ENCODE data around the gene STXBP3. TPM values are rescaled to one million over a fixed set of nuclear protein-coding genes. Genes with fewer than 3 reads are reported as not detected.

STXBP3 gene
- total and polyA plus RNA-seq, 5 donors from 2014 or later = 43.5 to 71.8 (median 55.6) TPM

DNA sequence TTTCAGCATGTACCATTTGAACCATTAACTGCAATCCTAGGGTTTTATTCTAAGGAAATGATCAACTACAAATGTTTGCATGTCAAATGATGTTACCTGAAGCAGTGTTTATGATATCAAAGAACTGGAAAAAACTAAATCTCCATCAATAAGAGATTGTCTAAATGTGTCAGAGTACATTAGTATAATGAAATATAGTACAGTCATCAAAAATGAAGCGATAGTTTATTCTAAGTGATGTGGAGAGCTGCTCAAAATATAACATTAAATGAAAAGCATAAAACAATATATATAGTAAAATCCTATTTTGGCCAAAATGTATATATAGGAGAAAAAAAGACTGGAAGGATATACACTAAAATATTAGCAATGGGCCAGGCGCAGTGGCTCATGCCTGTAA lies 86.5 kb downstream of the STXBP3 start:
- H3K27me3 Mint-ChIP-seq = peaks cover 17% of the 10 kb centered on the region
- no peak overlapping the region for H3K4me3 Mint-ChIP-seq
- no peaks in the 10 kb centered on the region for H3K36me3 ChIP-seq (ENCODE audit: control insufficient read depth, insufficient read depth, low read length)
- H3K27ac Mint-ChIP-seq = no peak overlapping the region
- no peaks in the 10 kb centered on the region for H3K27me3 ChIP-seq (ENCODE audit: control insufficient read depth, insufficient read depth, low read length)
- peaks cover 7% of the 10 kb centered on the region for H3K4me1 ChIP-seq (ENCODE audit: control insufficient read depth, insufficient read depth, low read length, poor library complexity, severe bottlenecking)
- H3K4me1 Mint-ChIP-seq = peaks cover 0 to 16% (median 9%) of the 10 kb centered on the region in 4 donors
- no peak for DNase-seq
- peaks cover 0 to 3% of the 10 kb centered on the region in 2 experiments for H3K9me3 ChIP-seq (ENCODE audit: control insufficient read depth in 2 of 2, low read length in 2 of 2)
- no peak overlapping the region for H3K4me3 ChIP-seq (ENCODE audit: low read depth, low read length)
- H3K36me3 Mint-ChIP-seq = no peaks in the 10 kb centered on the region
- H3K27ac ChIP-seq (ENCODE audit: insufficient read depth, low read length, poor library complexity, severe bottlenecking) = no peak overlapping the region
- ATAC-seq (ENCODE audit: low read depth in 2 of 2) = no peak
- peaks cover 0 to 1% (median 0%) of the 10 kb centered on the region in 7 donors for H3K9me3 Mint-ChIP-seq

DNA sequence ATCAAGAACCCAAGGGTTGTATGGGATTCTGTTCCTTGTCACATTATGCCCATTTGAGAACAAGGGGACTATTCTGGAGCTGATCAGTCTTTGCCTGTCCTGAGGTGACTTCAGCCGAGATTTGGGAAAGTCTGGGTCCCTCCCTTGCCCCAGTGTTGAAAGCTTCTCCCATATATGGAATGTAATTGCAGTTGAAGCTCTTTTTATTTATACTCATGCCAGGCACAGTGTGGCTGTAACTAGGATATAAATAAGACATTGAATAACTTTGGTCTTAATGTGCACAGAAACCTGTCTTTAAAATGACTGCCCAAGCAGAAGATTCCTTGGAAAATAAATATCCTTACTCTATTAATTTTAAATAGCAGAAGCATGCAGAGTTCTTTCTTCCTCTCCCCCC lies 95.2 kb downstream of the STXBP3 start:
- no peak overlapping the region for H3K4me3 ChIP-seq (ENCODE audit: low read depth, low read length)
- peaks cover 5% of the 10 kb centered on the region for H3K27me3 ChIP-seq (ENCODE audit: control insufficient read depth, insufficient read depth, low read length)
- peaks cover 0 to 5% (median 0%) of the 10 kb centered on the region in 7 donors for H3K9me3 Mint-ChIP-seq

DNA sequence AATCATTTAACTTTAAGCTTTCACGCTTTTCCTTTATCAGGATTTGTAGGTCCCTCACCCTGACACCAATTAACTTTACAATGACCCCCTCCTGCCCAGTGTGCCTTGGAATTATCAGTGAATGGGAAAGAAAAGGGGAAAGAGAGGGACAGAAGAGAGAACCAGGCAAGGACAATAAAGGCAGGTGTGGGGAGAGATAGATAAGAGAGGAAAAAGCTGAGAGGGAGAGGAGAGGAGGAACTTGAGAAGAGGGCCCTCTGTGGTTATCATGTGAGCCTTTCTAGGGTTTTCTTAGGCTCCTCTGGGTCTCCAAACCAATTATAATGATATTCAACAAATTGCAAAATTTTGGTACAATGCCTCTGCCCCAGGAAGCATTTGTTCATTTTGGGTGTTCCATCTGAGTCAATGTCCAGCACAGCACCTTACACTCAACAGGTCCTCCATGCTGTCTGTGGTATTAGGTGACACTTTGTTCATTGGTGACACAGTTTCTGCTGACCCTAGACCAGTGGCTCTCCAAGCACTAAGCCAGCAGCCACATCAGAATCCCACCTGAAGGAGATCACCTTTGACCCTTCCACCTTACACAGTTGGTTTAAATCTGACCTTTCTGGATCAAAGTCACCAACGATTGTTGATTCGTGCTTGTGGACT lies 96.2 kb downstream of the STXBP3 start:
- no peak overlapping the region for H3K4me3 ChIP-seq (ENCODE audit: low read depth, low read length)
- H3K9me3 Mint-ChIP-seq = peaks cover 0 to 5% (median 0%) of the 10 kb centered on the region in 7 donors
- H3K4me3 Mint-ChIP-seq = no peak overlapping the region
- no peak for DNase-seq
- H3K27ac Mint-ChIP-seq = no peak overlapping the region
- no peak overlapping the region for H3K27ac ChIP-seq (ENCODE audit: insufficient read depth, low read length, poor library complexity, severe bottlenecking)
- peaks cover 0 to 2% (median 0%) of the 10 kb centered on the region in 4 donors for H3K4me1 Mint-ChIP-seq
- H3K27me3 ChIP-seq (ENCODE audit: control insufficient read depth, insufficient read depth, low read length) = peaks cover 5% of the 10 kb centered on the region
- H3K9me3 ChIP-seq (ENCODE audit: control insufficient read depth in 2 of 2, low read length in 2 of 2) = peaks cover 0 to 4% of the 10 kb centered on the region in 2 experiments
- H3K36me3 ChIP-seq (ENCODE audit: control insufficient read depth, insufficient read depth, low read length) = no peaks in the 10 kb centered on the region
- no peak for ATAC-seq (ENCODE audit: low read depth in 2 of 2)
- no peaks in the 10 kb centered on the region for H3K4me1 ChIP-seq (ENCODE audit: control insufficient read depth, insufficient read depth, low read length, poor library complexity, severe bottlenecking)
- no peaks in the 10 kb centered on the region for H3K36me3 Mint-ChIP-seq
- H3K27me3 Mint-ChIP-seq = peaks cover 44% of the 10 kb centered on the region

More for the DNA sequence above, 95.2 kb downstream of the STXBP3 start:
- Histone ChIP-seq H3K4me1 (ENCODE audit: control insufficient read depth, insufficient read depth, low read length, poor library complexity, severe bottlenecking) (no peaks in the 10 kb centered on the region), H3K27ac (ENCODE audit: insufficient read depth, low read length, poor library complexity, severe bottlenecking) (no peak overlapping the region), H3K9me3 (ENCODE audit: control insufficient read depth in 2 of 2, low read length in 2 of 2) (peaks cover 0 to 4% of the 10 kb centered on the region in 2 experiments), H3K36me3 (ENCODE audit: control insufficient read depth, insufficient read depth, low read length) (no peaks in the 10 kb centered on the region)
- H3K36me3 Mint-ChIP-seq = no peaks in the 10 kb centered on the region
- H3K27ac Mint-ChIP-seq = no peak overlapping the region
- no peak overlapping the region for H3K4me3 Mint-ChIP-seq
- no peaks in the 10 kb centered on the region for H3K4me1 Mint-ChIP-seq
- DNase-seq = no peak
- no peak for ATAC-seq (ENCODE audit: low read depth in 2 of 2)
- H3K27me3 Mint-ChIP-seq = peaks cover 42% of the 10 kb centered on the region

DNA sequence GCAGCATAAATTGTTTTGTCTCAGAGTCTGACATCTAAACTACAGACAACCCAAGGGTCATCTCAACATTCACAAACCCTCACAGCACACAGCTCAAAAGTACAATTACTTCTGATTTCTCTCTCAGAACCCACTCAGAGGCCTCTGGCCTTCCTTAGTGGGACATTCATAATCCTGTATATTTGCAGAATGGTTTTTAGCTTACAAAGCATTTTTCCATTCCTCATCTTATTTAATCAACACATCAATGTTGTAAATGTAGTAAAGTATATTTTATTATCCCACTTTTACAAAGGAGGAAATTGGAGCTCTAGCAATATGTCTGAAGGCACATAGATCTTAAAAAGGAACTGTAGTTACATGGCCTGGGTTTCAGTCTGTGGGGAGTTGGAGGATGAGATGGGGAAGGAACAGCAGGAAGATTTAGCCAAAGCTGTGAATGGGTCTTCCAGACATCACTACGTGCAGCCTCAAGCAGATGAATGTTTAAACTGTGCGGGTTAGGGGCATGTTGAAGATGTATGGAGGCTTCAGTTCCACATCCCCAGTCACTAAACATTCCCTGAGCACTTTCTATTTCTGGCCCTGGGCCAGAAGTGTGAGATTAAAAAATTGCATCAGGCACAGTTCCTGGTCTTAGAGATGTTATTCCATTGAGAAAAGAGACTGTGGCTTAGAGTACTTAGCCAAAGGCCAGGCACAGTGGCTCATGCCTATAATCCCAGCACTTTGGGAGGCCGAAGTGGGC lies 97.1 kb downstream of the STXBP3 start:
- no peaks in the 10 kb centered on the region for H3K9me3 ChIP-seq (ENCODE audit: control insufficient read depth in 2 of 2, low read length in 2 of 2)
- ATAC-seq (ENCODE audit: low read depth in 2 of 2) = no peak
- H3K4me3 Mint-ChIP-seq = no peak overlapping the region

DNA sequence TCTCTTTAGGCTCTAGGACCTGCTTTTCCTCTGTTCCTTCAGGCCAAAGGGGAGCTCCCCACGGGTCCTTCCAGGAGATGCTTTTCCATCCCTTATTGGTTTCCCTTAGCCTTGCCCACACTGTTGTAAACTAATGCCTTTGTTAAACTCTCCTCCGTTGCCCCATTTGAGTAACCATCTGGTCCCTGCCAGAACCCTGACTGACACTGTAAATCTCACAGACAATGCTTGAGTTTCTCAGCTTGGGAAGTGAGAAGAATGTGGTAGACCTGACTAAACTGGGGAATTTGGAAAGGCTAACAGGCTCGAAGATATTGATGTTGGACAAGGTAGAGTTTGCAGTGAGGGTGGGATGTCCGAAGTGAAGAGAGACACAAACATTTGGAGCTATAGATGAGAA lies 99.0 kb downstream of the STXBP3 start:
- Mint-ChIP-seq H3K27ac (no peak overlapping the region), H3K4me3 (no peak overlapping the region), H3K36me3 (no peaks in the 10 kb centered on the region), H3K9me3 (no peaks in the 10 kb centered on the region), H3K27me3 (peaks cover 39% of the 10 kb centered on the region), H3K4me1 (peaks cover 0 to 2% (median 0%) of the 10 kb centered on the region in 4 donors)
- Histone ChIP-seq H3K27ac (ENCODE audit: insufficient read depth, low read length, poor library complexity, severe bottlenecking) (no peak overlapping the region), H3K27me3 (ENCODE audit: control insufficient read depth, insufficient read depth, low read length) (peaks cover 2% of the 10 kb centered on the region), H3K4me1 (ENCODE audit: control insufficient read depth, insufficient read depth, low read length, poor library complexity, severe bottlenecking) (no peaks in the 10 kb centered on the region), H3K36me3 (ENCODE audit: control insufficient read depth, insufficient read depth, low read length) (no peaks in the 10 kb centered on the region), H3K9me3 (ENCODE audit: control insufficient read depth in 2 of 2, low read length in 2 of 2) (no peaks in the 10 kb centered on the region), H3K4me3 (ENCODE audit: low read depth, low read length) (no peak overlapping the region)
- DNase-seq (no peak), ATAC-seq (ENCODE audit: low read depth in 2 of 2) (no peak)

More for the DNA sequence above, 97.1 kb downstream of the STXBP3 start:
- H3K27me3 ChIP-seq (ENCODE audit: control insufficient read depth, insufficient read depth, low read length) = peaks cover 2% of the 10 kb centered on the region
- Mint-ChIP-seq H3K36me3 (no peaks in the 10 kb centered on the region), H3K4me1 (peaks cover 0 to 2% (median 0%) of the 10 kb centered on the region in 4 donors), H3K9me3 (peaks cover 0 to under 1% (median 0%) of the 10 kb centered on the region in 7 donors), H3K27ac (no peak overlapping the region), H3K27me3 (peaks cover 46% of the 10 kb centered on the region)
- H3K4me3 ChIP-seq (ENCODE audit: low read depth, low read length) = no peak overlapping the region
- no peak for DNase-seq
- no peak overlapping the region for H3K27ac ChIP-seq (ENCODE audit: insufficient read depth, low read length, poor library complexity, severe bottlenecking)
- H3K36me3 ChIP-seq (ENCODE audit: control insufficient read depth, insufficient read depth, low read length) = no peaks in the 10 kb centered on the region
- no peaks in the 10 kb centered on the region for H3K4me1 ChIP-seq (ENCODE audit: control insufficient read depth, insufficient read depth, low read length, poor library complexity, severe bottlenecking)

DNA sequence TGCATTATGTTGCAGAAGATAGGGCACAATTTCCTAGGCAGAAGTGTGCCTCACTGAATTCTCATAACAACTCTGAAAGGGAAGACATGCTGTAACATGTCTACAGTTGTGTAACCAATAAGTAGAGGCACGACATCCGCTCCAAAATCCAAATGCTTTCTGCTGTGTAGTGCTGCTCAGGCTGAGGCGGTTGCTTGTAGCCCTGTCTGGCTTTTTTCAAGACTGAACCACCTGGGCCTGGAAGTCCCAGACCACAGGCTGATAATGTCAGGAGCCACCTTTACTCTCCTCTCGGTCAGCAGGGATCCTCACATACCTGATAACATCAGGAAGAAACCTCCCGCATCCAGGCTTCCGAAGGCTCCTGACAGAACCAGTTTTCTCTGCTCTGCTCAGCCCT lies 99.5 kb downstream of the STXBP3 start:
- no peaks in the 10 kb centered on the region for H3K36me3 ChIP-seq (ENCODE audit: control insufficient read depth, insufficient read depth, low read length)
- no peaks in the 10 kb centered on the region for H3K9me3 ChIP-seq (ENCODE audit: control insufficient read depth in 2 of 2, low read length in 2 of 2)
- Mint-ChIP-seq H3K27ac (no peak overlapping the region), H3K4me3 (no peak overlapping the region), H3K4me1 (peaks cover 0 to 2% (median 0%) of the 10 kb centered on the region in 4 donors), H3K9me3 (no peaks in the 10 kb centered on the region), H3K36me3 (no peaks in the 10 kb centered on the region), H3K27me3 (peaks cover 40% of the 10 kb centered on the region)
- H3K4me3 ChIP-seq (ENCODE audit: low read depth, low read length) = no peak overlapping the region
- H3K27ac ChIP-seq (ENCODE audit: insufficient read depth, low read length, poor library complexity, severe bottlenecking) = no peak overlapping the region
- H3K27me3 ChIP-seq (ENCODE audit: control insufficient read depth, insufficient read depth, low read length) = peaks cover 5% of the 10 kb centered on the region
- ATAC-seq (ENCODE audit: low read depth in 2 of 2) (no peak), DNase-seq (no peak)
- H3K4me1 ChIP-seq (ENCODE audit: control insufficient read depth, insufficient read depth, low read length, poor library complexity, severe bottlenecking) = no peaks in the 10 kb centered on the region

DNA sequence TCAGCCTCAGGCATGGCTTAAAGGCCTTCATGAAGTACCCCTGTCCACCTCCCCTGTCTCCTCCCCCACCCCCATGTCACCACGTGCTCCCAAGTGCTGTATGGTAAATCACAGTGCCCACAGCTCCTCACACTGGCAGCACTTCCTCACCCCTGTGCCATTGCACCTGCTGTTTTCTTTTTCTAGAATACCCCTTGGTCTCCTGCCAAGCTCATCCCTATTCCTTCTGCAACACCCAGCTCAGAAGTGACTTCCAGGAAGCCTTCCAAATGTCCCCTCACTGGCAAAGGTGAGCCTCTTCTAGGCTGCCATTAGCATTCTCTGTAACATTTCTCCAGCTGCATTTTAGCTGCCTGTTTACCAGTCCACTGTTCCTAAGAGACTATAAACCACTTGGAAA lies 101.0 kb downstream of the STXBP3 start:
- H3K27ac ChIP-seq (ENCODE audit: insufficient read depth, low read length, poor library complexity, severe bottlenecking) = no peak overlapping the region
- Mint-ChIP-seq H3K27me3 (peaks cover 37% of the 10 kb centered on the region), H3K9me3 (peaks cover 0 to under 1% (median 0%) of the 10 kb centered on the region in 7 donors), H3K4me1 (peaks cover 0 to 6% (median 2%) of the 10 kb centered on the region in 4 donors), H3K36me3 (no peaks in the 10 kb centered on the region), H3K27ac (peak overlapping the region in 2 of 3 donors; percentile 8 to 37), H3K4me3 (no peak overlapping the region)
- no peaks in the 10 kb centered on the region for H3K36me3 ChIP-seq (ENCODE audit: control insufficient read depth, insufficient read depth, low read length)
- no peak for ATAC-seq (ENCODE audit: low read depth in 2 of 2)
- peaks cover 5% of the 10 kb centered on the region for H3K27me3 ChIP-seq (ENCODE audit: control insufficient read depth, insufficient read depth, low read length)
- no peaks in the 10 kb centered on the region for H3K4me1 ChIP-seq (ENCODE audit: control insufficient read depth, insufficient read depth, low read length, poor library complexity, severe bottlenecking)
- H3K9me3 ChIP-seq (ENCODE audit: control insufficient read depth in 2 of 2, low read length in 2 of 2) = no peaks in the 10 kb centered on the region
- no peak for DNase-seq
- H3K4me3 ChIP-seq (ENCODE audit: low read depth, low read length) = no peak overlapping the region

Measured in CD4-positive, CD25-positive, alpha-beta regulatory T cell (primary cell).